Suprapubic skin (tissue), 3 donors: Measurements from ENCODE around the gene ZNF407.

Source experiments
- POLR2A ChIP-seq, 2 donors: fragments of 450-650 bp; IDR thresholded peaks; one replicate each; pipeline ENCODE4 v1.6.1; 2017; ENCODE audit warnings: antibody characterized with exemption in 2 of 2, mild to moderate bottlenecking in 2 of 2, moderate library complexity in 2 of 2
- TF ChIP-seq, protein P1 (sequence below), 2 donors: fragments of 200-600 bp in 1 of 2; fragments of 450-650 bp in 1 of 2; sonication (generic) in 1 of 2; IDR thresholded peaks; one replicate each; pipeline ENCODE4 v1.5.1; 2016 to 2019; ENCODE audit warnings: antibody characterized with exemption in 2 of 2, mild to moderate bottlenecking in 1 of 2, moderate library complexity in 1 of 2

DNA sequence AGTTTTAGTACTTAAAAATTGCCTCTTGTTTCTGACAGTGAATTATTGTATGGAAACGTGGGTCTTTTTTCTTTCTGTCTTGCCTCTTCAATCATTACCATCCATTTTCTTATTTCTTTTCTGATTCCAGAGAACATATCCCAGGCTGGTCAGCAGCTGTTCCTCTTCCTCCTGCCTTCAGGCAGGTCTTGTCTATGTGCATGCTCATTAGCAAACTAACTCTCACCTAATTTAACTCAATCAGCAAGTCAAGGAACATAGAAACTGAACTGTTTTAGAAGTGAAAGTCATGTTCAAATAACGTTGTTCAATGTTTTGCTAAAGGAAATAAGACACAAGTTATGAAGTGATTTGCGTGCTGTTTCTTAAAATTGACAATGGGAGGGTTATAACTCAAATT, 369.8 kb downstream of the ZNF407 start:
- TF ChIP-seq, protein P1, sequence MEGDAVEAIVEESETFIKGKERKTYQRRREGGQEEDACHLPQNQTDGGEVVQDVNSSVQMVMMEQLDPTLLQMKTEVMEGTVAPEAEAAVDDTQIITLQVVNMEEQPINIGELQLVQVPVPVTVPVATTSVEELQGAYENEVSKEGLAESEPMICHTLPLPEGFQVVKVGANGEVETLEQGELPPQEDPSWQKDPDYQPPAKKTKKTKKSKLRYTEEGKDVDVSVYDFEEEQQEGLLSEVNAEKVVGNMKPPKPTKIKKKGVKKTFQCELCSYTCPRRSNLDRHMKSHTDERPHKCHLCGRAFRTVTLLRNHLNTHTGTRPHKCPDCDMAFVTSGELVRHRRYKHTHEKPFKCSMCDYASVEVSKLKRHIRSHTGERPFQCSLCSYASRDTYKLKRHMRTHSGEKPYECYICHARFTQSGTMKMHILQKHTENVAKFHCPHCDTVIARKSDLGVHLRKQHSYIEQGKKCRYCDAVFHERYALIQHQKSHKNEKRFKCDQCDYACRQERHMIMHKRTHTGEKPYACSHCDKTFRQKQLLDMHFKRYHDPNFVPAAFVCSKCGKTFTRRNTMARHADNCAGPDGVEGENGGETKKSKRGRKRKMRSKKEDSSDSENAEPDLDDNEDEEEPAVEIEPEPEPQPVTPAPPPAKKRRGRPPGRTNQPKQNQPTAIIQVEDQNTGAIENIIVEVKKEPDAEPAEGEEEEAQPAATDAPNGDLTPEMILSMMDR (IDR thresholded peaks at IDR 0.05), result no peak
- no peak for TF ChIP-seq POLR2A (IDR thresholded peaks at IDR 0.05)
